Fibroblast of upper back skin (primary cell): ENCODE data around the gene AKAP6.
A peak's percentile ranks its signal among the peaks of the same experiment; 100 is the strongest.

ENCODE experiments used
- DNase-seq: peaks from one replicate; pipeline ENCODE4 v3.0.0-alpha.2; 2013

Gene AKAP6

DNA sequence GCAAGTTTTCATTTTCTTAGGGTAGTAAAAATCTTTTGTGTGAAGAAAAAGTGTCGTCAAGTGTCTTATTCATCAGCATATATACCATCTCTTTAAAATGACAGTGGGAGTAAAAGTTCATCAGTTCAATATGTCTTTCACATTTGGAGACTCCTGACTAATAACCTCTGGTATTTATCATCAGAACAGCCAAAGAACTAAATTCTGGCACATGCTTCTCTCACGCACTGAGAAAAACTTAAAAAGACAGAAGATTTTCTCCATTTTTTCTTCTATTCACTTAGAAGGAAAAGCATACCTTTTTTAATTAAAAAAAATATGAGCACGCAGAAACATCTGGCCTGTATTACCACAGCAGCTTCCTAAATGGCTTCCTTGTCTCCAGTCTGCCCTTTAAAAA is 265.7 kb downstream of the AKAP6 start:
- peak; percentile 93 for DNase-seq

DNA sequence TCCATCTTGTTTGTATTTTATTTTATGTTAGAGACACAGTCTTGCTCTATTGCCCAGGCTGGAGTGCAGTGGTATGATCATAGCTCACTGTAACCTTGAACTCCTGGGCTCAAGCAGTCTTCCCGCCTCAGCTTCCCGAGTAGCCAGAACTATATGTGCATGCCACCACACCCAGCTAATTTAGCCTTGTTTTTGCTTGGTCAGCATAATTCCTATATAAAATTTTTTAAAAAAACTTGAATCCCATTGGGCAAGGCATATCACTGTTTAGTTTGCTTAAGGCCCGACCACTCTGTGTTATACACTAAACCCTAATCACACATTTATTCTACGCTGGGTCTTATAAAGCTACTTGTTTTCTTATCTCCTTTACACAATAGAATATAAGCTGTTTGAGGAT is 266.4 kb downstream of the AKAP6 start:
- DNase-seq: no peak

DNA sequence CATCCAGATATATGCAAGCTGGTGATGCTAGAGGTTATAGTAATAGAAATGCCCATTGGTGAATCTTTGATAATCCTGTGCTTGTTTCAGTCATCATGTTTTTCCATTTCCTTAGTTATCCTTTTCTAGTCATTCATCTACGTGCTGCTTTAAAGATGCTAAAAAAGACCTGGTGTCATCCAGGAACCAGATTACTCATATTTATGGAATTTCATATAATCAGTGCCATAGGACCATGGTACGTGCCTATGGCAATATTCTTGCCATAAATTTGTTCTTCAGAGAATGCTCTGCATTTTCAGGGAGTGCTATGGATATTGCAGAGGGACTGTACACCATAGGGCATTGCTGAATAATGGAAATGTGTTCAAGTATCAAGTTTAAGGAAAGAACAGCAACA is 267.3 kb downstream of the AKAP6 start:
- no peak for DNase-seq

- no peak for DNase-seq
Measured at GRCh38 chr14:32597771-32598170, 268.7 kb downstream of the AKAP6 start.

- DNase-seq: no peak
Measured at GRCh38 chr14:32601069-32601468, 272.0 kb downstream of the AKAP6 start.

DNA sequence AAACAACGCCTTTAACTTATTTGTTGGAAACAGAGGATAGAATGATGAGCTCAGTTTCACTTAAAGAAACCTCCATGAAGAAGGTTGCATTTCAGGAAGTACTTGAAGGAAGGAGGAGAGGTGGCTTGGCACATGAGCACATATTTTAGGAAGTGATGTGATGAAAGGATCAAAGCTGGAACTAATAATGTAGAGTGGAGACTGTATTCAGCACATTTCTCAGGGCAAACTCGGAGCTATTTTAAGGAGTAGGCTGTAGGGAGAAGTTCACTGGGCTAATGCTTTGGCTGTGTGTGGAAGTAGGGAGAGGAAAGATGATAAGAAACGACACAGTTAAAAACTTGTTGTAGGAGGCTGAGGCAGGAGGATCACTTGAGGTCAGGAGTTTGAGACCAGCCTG is 272.8 kb downstream of the AKAP6 start:
- peak; percentile 70 for DNase-seq

GRCh38 chr14:32602699-32603098 is 273.6 kb downstream of the AKAP6 start:
- no peak for DNase-seq

DNA sequence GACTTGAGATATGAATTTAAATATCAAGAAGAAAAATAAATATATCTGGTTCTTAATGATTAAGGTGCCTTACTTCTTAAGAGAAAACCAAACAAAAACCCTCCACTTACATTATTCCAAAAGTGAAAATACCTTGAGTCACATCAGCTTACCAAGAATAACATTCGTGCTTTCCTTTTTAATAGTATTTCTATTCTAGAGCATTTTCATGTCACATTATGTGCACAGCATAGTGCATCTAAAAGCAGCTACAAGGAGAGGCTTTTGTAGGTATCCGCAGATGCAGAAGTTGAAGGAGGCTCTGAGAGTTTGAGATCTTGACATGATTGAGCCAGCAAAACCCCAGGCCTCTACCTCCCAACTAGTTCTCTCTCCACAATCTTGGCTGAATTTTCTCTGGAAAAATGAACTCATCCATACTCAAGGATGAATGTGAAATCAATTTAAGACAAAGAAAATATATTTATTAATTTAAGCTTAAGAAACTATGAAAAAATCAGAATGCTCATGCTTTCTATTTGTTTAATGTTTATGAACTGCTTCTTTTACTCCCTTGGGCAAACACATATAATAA is 275.0 kb downstream of the AKAP6 start:
- DNase-seq: no peak

DNA sequence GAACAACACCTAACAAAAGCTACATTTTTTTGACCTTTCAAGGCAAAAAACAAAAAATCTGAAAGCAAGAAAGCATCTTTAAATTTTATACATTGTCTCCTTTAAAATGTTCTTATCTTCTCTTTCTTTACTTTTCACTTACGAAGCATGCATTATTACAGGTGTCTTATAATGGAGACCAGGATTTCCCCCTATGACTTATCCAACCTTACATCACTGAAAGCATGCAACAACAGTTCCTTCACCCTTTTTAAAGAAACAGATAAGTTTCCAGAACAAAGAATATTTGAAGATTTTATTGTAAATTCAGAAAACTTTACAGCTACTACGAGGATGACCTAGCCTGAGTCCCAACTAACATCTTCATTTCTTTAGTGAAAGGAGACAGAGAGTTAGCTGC is 277.2 kb downstream of the AKAP6 start:
- DNase-seq: no peak

- DNase-seq: peak; percentile 68
Measured at GRCh38 chr14:32607399-32607798, 278.3 kb downstream of the AKAP6 start.

- peak; percentile 69 for DNase-seq
Measured at GRCh38 chr14:32608857-32609256, 279.8 kb downstream of the AKAP6 start.

GRCh38 chr14:32609388-32609787 is 280.3 kb downstream of the AKAP6 start:
- no peak for DNase-seq

DNA sequence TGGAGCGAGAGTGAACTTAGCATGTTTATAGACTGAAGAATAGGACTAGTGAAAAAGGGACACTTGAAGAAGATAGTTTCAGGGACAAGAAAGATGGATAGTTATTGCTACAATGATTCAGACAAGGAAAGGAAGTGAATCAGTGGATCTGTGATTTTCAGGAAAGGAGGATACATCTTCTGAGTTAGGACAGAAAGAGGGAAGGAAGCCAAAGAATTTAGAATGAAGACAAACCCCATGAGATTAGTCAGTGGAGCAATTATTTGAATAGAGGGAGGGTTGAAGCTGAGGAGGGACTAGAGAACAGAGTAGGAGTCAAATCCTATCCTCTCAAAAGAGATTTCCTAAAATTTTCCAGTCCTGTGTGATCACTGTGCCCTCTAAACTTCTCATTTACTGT is 282.7 kb downstream of the AKAP6 start:
- DNase-seq: peak; percentile 95

GRCh38 chr14:32618991-32619390 is 289.9 kb downstream of the AKAP6 start:
- DNase-seq: no peak

DNA sequence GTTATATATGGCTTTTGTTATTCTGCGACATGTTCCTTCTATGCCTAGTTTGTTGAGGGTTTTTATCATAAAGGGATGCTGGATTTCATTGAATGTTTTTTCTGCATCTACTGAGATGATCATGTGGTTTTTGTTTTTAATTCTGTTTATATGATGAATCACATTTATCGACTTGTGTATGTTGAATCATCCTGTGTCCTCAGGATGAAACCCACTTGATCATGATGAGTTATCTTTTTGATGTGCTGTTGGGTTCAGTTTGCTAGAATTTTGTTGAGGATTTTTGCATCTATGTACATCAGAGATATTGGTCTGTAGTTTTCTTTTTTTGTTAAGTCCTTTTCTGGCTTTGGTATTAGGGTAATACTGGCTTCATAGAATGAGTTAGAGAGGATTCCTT is 291.2 kb downstream of the AKAP6 start:
- DNase-seq: peak; percentile 62

DNA sequence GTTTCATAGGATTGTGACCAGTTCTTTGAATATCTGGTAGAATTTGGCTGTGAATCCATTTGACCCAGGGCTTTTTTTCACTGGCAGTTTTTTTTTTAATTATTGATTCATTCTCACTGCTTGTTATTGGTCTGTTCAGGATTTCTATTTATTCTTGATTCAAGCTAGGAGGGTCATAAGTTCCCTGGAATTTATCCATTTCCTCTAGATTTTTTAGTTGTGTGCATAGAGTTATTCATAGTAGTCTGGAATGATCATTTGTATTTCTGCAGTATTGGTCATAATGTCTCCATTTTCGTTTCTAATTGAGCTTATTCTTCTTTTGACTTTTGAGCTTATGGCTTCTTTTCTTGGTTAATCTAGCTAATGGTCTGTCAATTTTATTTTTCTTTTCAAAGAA is 291.6 kb downstream of the AKAP6 start:
- DNase-seq: peak; percentile 71

DNA sequence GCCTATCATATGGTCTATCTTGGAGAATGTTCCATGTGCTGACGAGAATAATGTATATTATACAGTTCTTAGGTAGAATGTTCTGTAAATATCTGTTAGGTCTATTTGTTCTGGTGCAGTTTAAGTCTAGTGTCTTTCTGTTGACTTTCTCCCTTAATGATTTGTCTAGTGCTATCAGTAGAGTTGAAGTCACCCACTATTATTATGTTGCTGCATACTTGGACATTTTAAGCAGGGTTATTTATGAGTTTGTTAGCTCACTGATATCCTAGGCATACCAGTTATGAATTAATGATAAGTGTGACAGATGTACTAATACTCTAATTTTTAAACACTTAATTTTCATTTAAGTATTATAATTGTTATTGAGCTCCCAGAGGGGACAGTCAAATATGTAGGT is 292.5 kb downstream of the AKAP6 start:
- DNase-seq: no peak

- no peak for DNase-seq
Measured at GRCh38 chr14:32622742-32623141, 293.6 kb downstream of the AKAP6 start.

GRCh38 chr14:32623300-32624093 is 294.4 kb downstream of the AKAP6 start:
- DNase-seq: peak; percentile 77

- no peak for DNase-seq
Measured at GRCh38 chr14:32625211-32625610, 296.1 kb downstream of the AKAP6 start.

DNA sequence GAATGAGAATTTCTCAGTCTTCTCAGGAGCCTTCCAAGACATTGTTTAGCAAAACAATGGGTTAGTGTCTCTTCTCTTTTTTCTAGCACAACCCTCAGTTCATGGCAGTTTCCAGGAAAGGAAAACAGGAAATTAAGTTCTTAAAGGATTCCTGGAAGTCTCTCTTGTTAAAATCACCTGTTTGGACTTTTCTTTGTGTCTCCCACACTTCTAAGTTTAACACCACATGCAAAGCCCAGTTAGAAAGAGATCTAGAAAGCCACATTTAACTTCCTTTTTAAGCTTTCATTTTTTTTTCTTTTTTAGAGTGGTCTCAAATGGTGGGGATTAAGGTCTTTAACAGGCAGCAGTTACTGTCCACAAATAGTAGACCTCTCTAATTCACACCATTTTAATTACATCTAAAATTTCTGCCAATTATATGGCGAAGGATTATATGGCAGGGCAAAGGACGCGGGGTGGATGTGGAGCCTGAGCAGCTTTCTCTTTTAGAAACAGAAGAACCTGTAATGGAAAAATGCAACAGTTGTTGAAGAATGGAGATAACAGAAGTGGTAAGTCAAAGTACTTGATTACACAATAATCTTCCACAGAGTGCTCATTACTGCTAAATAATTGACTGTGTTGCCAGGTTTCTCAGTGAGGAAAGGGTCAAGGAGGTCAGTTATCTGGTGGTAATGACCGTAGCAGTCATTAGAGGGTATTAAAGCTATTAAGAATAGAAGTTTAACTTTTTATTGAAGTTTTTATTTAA is 298.6 kb downstream of the AKAP6 start:
- DNase-seq: no peak

DNA sequence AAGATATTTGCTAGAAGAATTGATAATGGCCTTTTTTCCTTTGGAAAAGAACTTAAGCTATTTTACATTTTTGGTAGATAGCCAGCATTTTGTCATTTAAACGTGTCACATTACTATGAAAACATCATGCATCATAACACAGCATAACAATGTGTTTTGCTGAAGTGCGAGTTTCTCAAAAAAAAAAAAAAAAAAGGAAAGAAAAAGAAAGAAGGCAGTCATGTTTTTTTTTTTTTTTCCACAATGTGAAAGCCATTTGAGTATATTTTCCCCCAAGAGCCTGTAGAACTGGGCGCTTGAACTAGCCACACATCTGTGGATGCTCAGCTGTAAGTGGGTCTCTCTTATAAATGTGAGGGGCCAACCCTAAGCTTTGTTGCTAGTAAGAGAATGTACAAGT is 300.1 kb downstream of the AKAP6 start:
- no peak for DNase-seq

DNA sequence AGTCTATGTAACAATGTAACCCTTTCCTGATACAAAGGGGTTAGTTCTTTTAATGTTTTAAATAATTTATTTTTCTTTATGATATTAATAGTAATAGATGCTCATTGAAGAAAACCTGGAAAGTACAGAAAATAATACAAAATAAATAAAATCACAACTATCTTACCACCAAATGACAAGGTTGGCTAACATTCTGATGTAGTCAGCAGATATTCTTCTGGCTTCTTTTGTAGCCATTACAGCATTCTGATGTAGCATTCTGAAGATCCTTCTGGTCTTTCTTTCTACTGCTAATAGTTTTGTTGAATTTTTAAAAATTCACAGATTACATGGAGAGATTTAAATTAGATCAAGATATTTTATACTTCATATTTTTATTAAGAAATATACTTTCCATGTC is 301.6 kb downstream of the AKAP6 start:
- DNase-seq: no peak

DNA sequence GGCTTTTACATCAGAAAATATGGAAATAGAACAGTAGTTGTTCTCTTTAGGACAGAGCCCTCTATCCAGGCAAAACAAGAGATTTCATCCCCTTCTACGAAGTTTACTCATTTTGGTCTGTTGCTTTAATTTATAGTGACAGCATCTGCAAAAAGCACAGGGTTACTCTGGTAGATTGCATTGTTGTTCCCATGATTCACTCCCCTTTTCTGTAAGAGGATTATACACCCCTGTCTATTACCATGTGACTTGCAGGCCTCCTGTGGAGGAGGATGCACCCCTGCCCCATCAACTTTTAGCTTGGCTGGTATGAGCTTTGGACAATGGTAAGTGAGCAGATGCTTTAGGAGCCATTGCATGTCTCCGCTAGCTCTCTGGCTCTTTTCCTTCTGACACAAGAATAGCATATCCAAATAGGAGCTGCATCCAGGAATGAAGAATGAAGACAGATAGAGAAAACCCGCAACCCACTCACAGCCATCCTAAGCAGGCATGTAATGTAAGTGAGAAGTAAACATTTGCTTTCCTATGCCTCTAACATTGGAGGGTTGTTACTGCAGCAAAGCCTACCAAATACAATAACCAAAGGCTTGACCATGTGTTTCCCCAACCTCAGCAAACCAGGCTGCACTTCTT is 304.2 kb downstream of the AKAP6 start:
- peak; percentile 41 for DNase-seq
